CD4-positive, alpha-beta T cell (primary cell): ENCODE measurements around the gene PRRT1. TPM values are rescaled to one million over a fixed set of nuclear protein-coding genes. Genes with fewer than 3 reads are reported as not detected.

ENCODE experiments used
- ATAC-seq: fragments of 200-7000 bp; cut with Tn5 transposase; one replicate; pipeline ENCODE4 v1.10.0; 2022; ENCODE audit warnings: mild to moderate bottlenecking; ENCODE audit not compliant: poor library complexity
- CTCF ChIA-PET: fragments of 350-600 bp; sonication (Branson Sonifier 250); formaldehyde crosslinking; loops from one replicate; lab custom pipeline; 2021; ENCODE audit warnings: antibody characterized with exemption, inconsistent platforms; lab: Charles Lee
- POLR2A ChIA-PET: fragments of 350-600 bp; sonication (Branson Sonifier 250); formaldehyde crosslinking; loops from one replicate; lab custom pipeline; 2021; ENCODE audit warnings: antibody characterized with exemption, inconsistent platforms; lab: Charles Lee
- DNase-seq, 14 experiments: peaks; one replicate each; pipeline ENCODE4 v3.0.0-alpha.2; 2013 to 2020; ENCODE audit warnings: mixed read lengths in 2 of 14
- H3K27ac ChIP-seq, 2 donors: one replicate each; pipeline versions ENCODE4 v1.5.1 to v1.7.0; 2013; ENCODE audit warnings: low read length in 2 of 2, low read depth in 1 of 2, mild to moderate bottlenecking in 1 of 2
- H3K27me3 ChIP-seq, 2 experiments: 1 replicate in 1 of 2; 2 replicates in 1 of 2; pipeline versions ENCODE4 v1.6.1 to v1.7.0; 2013; ENCODE audit warnings: low read length in 2 of 2, control low read depth in 1 of 2, mild to moderate bottlenecking in 1 of 2, moderate library complexity in 1 of 2; ENCODE audit not compliant: insufficient read depth in 2 of 2, control insufficient read depth in 1 of 2
- H3K36me3 ChIP-seq: one replicate; pipeline ENCODE4 v1.6.1; 2013; ENCODE audit warnings: low read length, control low read depth; ENCODE audit not compliant: insufficient read depth
- H3K4me1 ChIP-seq: one replicate; pipeline ENCODE4 v1.6.1; 2013; ENCODE audit warnings: low read length, control low read depth; ENCODE audit not compliant: insufficient read depth
- H3K4me3 ChIP-seq: one replicate; pipeline ENCODE4 v1.5.1; 2013; ENCODE audit warnings: mild to moderate bottlenecking, low read length, moderate library complexity
- H3K9me3 ChIP-seq, 2 experiments: 1 replicate in 1 of 2; 2 replicates in 1 of 2; pipeline versions ENCODE4 v1.6.1 to v1.7.0; 2013; ENCODE audit warnings: low read length in 2 of 2, mild to moderate bottlenecking in 2 of 2, control low read depth in 1 of 2, moderate library complexity in 1 of 2; ENCODE audit not compliant: control insufficient read depth in 1 of 2, insufficient read depth in 1 of 2
- H3K27ac Mint-ChIP-seq: one replicate; pipeline ENCODE4 v1.8.0; 2020; ENCODE audit warnings: mixed read lengths
- H3K27me3 Mint-ChIP-seq: one replicate; pipeline ENCODE4 v1.8.0; 2021; ENCODE audit warnings: mixed read lengths
- H3K36me3 Mint-ChIP-seq: one replicate; pipeline ENCODE4 v1.8.0; 2021; ENCODE audit warnings: low read depth, mixed read lengths
- H3K4me1 Mint-ChIP-seq: one replicate; pipeline ENCODE4 v1.8.0; 2021; ENCODE audit warnings: low read depth, mixed read lengths
- H3K4me3 Mint-ChIP-seq: one replicate; pipeline ENCODE4 v1.8.0; 2020; ENCODE audit warnings: mild to moderate bottlenecking, mixed read lengths
- H3K9me3 Mint-ChIP-seq: one replicate; pipeline ENCODE4 v1.8.0; 2020; ENCODE audit warnings: mixed read lengths
- intact Hi-C, 2 experiments: fragments of 100-400 bp; cut with DNase I in 1 of 2; cut with micrococcal nuclease in 1 of 2; formaldehyde crosslinking; loops; one replicate each; pipeline versions ENCODE4 v1.15.1 to v1.9.0; 2023 to 2025; cut with DNase I, micrococcal nuclease
- total RNA-seq, 174 experiments: library from RNA in 2 of 174; stranded (reverse) in 2 of 174; gene quantifications; one replicate each; pipeline ENCODE4 v1.2.3 and lab custom pipeline; 2021 to 2026
- TF ChIP-seq, protein P1 (sequence below): fragments of 200-600 bp; IDR thresholded peaks from one replicate; pipeline ENCODE4 v1.8.0; 2022; ENCODE audit warnings: antibody characterized with exemption, mild to moderate bottlenecking

PRRT1 gene
- total RNA-seq, 2 experiments from 2014 or later: 2.6 to 3.2 TPM

DNA sequence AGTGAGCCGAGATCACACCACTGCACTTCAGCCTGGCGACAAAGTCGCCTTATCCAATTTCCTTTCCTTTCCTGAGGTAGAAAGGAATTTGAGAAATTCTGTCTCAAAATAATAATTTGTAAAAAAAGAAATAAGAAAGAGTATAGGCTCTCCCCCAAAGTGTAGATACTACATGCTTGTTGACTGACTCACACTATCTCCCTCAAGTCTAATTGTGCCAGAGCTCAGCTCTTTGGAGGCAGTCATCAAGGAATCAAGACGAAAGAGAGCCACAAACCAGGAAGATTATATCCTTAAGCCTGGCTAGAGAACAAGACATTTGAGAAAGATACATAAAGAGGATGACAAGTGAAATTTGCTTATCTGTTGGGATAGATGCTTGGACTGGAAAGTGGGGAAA lies 18.0 kb downstream of the PRRT1 start:
- CTCF ChIA-PET: no interaction called here
- Histone ChIP-seq H3K4me3 (no peak overlapping the region), H3K27me3 (no peaks in the 10 kb centered on the region), H3K4me1 (peaks cover 20% of the 10 kb centered on the region), H3K27ac (no peak overlapping the region), H3K9me3 (no peaks in the 10 kb centered on the region), H3K36me3 (no peaks in the 10 kb centered on the region)
- Mint-ChIP-seq H3K27ac (no peak overlapping the region), H3K9me3 (no peaks in the 10 kb centered on the region), H3K4me3 (no peak overlapping the region), H3K4me1 (peaks cover 15% of the 10 kb centered on the region), H3K36me3 (no peaks in the 10 kb centered on the region), H3K27me3 (no peaks in the 10 kb centered on the region)
- TF ChIP-seq, protein P1, sequence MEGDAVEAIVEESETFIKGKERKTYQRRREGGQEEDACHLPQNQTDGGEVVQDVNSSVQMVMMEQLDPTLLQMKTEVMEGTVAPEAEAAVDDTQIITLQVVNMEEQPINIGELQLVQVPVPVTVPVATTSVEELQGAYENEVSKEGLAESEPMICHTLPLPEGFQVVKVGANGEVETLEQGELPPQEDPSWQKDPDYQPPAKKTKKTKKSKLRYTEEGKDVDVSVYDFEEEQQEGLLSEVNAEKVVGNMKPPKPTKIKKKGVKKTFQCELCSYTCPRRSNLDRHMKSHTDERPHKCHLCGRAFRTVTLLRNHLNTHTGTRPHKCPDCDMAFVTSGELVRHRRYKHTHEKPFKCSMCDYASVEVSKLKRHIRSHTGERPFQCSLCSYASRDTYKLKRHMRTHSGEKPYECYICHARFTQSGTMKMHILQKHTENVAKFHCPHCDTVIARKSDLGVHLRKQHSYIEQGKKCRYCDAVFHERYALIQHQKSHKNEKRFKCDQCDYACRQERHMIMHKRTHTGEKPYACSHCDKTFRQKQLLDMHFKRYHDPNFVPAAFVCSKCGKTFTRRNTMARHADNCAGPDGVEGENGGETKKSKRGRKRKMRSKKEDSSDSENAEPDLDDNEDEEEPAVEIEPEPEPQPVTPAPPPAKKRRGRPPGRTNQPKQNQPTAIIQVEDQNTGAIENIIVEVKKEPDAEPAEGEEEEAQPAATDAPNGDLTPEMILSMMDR: no peak
- intact Hi-C loops: loop anchor here in 1 of 2 experiments (5.0 to 10.0 kb wide), 2 partner anchors 466 to 1071 kb away; partner anchors contain the start of genes CSNK2B, HSD17B8, LY6G5B and RING1
- ATAC-seq (no peak), DNase-seq (no peak)
- POLR2A ChIA-PET: no interaction called here

DNA sequence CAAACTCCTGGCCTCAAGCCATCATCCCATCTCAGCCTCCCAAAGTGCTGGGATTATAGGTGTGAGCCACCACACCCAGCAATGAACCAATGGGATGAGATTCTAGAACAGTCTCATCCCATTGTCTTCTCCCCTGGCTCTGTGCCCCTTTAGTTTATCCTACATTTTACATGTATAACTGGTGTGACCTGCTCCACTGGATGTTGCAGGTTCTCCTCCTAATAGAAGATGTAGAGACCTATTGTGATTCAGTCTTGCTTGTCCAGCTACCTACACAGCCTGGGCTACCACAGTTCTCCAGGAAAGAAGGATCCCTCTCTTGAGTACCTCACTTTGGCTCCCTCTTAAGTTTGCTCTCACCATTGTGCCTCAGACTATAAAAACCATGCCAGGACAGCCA lies 19.6 kb downstream of the PRRT1 start:
- TF ChIP-seq, protein P1: no peak
- ATAC-seq (no peak), DNase-seq (no peak)
- H3K4me3 ChIP-seq: no peak overlapping the region
- Mint-ChIP-seq H3K4me3 (no peak overlapping the region), H3K27me3 (no peaks in the 10 kb centered on the region), H3K9me3 (no peaks in the 10 kb centered on the region), H3K36me3 (peaks cover 10% of the 10 kb centered on the region), H3K27ac (no peak overlapping the region), H3K4me1 (peaks cover 31% of the 10 kb centered on the region)
- intact Hi-C loops: loop anchor here in 1 of 2 experiments (5.0 to 10.0 kb wide), 2 partner anchors 465 to 1073 kb away; partner anchors contain the start of genes CSNK2B, HSD17B8, LY6G5B and RING1
- H3K4me1 ChIP-seq: peaks cover 31% of the 10 kb centered on the region
- no peaks in the 10 kb centered on the region for H3K9me3 ChIP-seq
- no peaks in the 10 kb centered on the region for H3K27me3 ChIP-seq
- H3K36me3 ChIP-seq: peaks cover 1% of the 10 kb centered on the region
- CTCF ChIA-PET: no interaction called here
- POLR2A ChIA-PET: interaction anchor here (2.6 kb wide), 1 partner anchor 19 kb away, joined by 8 read pairs; the partner anchor contains the start of gene PRRT1
- no peak overlapping the region for H3K27ac ChIP-seq

DNA sequence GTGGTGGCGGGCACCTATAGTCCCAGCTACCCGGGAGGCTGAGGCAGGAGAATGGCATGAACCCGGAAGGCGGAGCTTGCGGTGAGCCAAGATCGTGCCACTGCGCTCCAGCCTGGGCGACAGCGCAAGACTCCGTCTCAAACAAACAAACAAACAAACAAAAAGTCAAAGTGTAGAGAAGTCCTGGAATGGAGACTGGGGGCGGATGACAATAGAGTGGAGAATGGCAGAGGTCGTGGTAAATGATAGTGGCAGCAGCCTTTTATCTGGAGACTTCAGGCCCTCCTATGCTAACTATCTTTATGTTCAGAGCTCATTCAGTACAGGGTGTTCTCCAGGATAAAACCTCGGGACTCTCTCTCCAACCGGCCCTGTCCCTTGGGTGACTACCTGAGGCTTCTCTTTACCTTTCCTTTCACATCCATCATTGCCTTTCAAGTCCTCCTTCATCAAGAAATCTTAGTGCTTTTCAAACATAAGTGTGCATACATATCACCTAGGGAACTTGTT lies 20.2 kb downstream of the PRRT1 start:
- Histone ChIP-seq H3K27me3 (no peaks in the 10 kb centered on the region), H3K27ac (no peak overlapping the region), H3K4me1 (peaks cover 37% of the 10 kb centered on the region), H3K9me3 (no peaks in the 10 kb centered on the region), H3K36me3 (peaks cover 6% of the 10 kb centered on the region), H3K4me3 (no peak overlapping the region)
- intact Hi-C loops: loop anchor here (2.0 to 10.0 kb wide), 3 partner anchors 23 to 1073 kb away; partner anchors contain the start of genes CSNK2B (in 1 of the 2), HSD17B8 (in 1 of the 2), LY6G5B (in 1 of the 2) and PPT2 (in 1 of the 2)
- no peak for ATAC-seq
- Mint-ChIP-seq H3K4me3 (peak overlapping the region; percentile 80), H3K27me3 (no peaks in the 10 kb centered on the region), H3K9me3 (no peaks in the 10 kb centered on the region), H3K27ac (no peak overlapping the region), H3K36me3 (peaks cover 16% of the 10 kb centered on the region), H3K4me1 (peaks cover 37% of the 10 kb centered on the region)
- CTCF ChIA-PET: interaction anchor here (2.5 kb wide), 1 partner anchor 64 kb away, joined by 14 read pairs; no protein-coding TSS in a partner anchor
- DNase-seq: no peak
- POLR2A ChIA-PET: interaction anchor here (2.1 to 3.8 kb wide), 3 partner anchors 20 to 45 kb away, joined by 8 to 42 read pairs (median 10); partner anchors contain the start of genes AGPAT1 and PRRT1
- TF ChIP-seq, protein P1: no peak
